Effector CD4-positive, alpha-beta T cell (primary cell): ENCODE results near the gene MYO9B.

Experiments
- DNase-seq: peaks from one replicate; pipeline ENCODE4 v3.0.0-alpha.2; 2020
- total RNA-seq: gene quantifications from one replicate; lab custom pipeline; 2026; lab: John Stamatoyannopoulos, UW

The MYO9B gene, protein sequence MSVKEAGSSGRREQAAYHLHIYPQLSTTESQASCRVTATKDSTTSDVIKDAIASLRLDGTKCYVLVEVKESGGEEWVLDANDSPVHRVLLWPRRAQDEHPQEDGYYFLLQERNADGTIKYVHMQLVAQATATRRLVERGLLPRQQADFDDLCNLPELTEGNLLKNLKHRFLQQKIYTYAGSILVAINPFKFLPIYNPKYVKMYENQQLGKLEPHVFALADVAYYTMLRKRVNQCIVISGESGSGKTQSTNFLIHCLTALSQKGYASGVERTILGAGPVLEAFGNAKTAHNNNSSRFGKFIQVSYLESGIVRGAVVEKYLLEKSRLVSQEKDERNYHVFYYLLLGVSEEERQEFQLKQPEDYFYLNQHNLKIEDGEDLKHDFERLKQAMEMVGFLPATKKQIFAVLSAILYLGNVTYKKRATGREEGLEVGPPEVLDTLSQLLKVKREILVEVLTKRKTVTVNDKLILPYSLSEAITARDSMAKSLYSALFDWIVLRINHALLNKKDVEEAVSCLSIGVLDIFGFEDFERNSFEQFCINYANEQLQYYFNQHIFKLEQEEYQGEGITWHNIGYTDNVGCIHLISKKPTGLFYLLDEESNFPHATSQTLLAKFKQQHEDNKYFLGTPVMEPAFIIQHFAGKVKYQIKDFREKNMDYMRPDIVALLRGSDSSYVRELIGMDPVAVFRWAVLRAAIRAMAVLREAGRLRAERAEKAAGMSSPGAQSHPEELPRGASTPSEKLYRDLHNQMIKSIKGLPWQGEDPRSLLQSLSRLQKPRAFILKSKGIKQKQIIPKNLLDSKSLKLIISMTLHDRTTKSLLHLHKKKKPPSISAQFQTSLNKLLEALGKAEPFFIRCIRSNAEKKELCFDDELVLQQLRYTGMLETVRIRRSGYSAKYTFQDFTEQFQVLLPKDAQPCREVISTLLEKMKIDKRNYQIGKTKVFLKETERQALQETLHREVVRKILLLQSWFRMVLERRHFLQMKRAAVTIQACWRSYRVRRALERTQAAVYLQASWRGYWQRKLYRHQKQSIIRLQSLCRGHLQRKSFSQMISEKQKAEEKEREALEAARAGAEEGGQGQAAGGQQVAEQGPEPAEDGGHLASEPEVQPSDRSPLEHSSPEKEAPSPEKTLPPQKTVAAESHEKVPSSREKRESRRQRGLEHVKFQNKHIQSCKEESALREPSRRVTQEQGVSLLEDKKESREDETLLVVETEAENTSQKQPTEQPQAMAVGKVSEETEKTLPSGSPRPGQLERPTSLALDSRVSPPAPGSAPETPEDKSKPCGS (N-terminal part only)
- 331 reads per million, percentile 96 among the genes with 10 or more reads in this experiment for total RNA-seq

DNA sequence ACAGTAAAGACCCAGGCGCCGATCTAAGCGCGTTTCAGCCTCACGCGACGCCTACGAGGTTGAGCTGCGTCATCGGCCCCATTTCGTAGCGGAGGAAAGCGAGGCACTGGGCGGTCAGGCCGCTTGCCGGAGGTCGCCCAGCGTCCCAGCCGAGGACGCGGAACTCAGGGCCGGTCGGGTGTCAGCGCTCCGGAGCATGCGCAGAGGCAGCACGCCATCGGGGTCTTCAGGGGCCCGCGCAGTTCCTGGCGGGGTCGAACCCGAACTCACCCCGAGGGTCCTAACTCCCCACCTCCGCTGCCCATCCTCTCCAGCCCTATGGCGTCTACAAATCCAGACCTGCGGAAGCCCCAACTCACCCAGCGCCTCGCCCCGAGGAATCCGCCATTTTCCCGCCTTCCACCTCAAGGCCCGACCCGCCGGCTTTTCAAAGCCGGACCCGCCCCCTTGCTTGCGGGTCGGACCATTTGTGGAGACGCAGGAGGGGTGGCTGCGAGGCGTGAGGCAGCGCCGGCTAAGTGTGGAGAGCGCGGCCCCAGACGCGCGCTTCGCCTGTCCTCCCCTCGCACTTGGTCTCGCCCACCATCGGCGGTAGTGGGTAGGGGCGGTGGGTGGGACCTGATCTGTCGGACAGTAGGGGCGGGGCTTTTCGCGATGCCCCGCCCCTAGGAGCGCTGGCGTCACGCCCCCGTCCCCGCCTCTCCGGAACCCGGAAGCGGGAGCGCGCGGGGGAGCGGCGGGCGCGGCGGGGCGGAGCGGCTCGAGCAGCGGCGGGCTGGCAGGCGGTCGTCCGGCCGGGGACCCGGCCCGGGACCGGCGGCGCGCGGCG, at the start of gene MYO9B, which contains the start of gene HAUS8:
TSS of gene MYO9B (plus strand) at position 743 of the 829 bp plus-strand sequence. CDS start 25,941 bp downstream, outside the sequence.
TSS of gene HAUS8 (minus strand) at position 418 of the 829 bp plus-strand sequence. CDS start at position 388, 30 bp downstream.
- DNase-seq = peak; percentile 99

DNA sequence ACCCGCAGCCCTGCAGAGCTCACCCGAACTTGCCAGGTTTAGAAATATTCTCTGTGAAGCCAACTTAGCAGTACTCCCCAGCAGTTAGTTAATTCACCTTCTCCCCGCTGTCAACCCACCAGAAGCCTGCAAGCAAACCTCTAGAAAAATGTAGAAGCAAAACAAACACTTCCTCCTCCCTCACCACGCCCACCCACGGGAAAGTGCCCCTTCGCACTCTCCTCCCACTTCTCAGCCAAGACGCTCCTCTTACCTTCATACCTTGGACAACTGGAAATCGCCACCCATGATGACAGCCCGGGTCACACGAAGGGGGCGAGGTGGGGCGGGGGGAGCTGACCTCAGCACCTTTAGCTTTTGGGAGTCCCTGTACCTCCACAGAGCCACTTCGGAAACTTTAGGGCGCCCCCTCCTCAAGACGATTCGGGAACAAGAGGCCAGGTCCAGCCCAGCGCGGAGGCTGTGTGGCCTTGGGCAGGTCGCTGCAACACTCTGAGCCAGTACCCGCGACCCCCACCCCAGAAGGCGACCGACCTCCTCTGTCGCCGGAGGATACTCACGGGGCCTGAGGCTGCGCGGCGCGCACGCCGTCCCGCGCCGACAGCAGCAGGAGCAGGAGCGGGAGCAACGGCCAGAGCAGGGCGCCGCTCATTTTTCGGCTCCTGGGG, 49.5 kb upstream of the MYO9B start:
- DNase-seq = no peak

DNA sequence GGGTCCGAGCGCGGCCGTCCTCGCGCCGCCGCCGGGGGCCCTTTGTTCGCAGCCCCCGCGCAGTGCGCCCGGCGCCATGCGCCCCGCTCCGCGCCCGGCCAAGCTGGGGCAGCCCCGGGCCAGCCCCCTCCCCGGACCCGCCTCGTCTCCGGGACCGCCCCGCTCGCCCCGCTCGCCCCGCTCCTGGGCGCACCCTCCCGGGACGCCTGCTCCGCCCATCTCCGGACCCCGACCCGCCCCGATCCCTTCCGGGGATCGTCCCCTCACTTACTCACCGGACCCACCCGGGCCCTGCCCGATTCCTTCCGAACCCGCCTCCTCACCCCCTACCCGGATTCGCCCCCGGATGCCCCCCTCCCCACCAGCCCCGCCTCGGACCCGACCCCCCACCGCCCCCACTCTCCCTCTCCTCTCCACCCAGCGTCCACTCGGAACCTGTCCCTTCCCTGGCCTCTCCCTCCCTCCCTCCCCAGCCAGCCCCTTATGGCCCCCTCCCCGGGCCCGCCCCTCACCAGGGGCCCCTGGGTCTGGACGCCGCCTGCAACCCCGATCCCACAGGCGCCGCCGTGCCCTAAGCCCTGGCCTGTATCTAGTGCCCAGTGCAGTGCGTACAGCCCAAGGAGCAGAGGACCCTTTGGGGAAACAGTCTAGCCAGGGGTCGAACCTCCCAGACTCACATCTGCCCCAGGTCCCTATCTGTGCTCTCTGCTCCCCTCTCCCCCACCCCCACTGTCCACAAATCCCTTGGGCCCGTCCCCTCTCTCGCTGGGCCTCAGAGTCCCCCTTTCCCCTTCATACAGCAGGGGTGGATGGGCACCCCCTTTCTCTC, 48.7 kb upstream of the MYO9B start, which contains the start of gene CPAMD8:
TSS of gene CPAMD8 (minus strand) at position 105 of the 829 bp plus-strand sequence. CDS start 168 bp downstream, outside the sequence.
- no peak for DNase-seq

DNA sequence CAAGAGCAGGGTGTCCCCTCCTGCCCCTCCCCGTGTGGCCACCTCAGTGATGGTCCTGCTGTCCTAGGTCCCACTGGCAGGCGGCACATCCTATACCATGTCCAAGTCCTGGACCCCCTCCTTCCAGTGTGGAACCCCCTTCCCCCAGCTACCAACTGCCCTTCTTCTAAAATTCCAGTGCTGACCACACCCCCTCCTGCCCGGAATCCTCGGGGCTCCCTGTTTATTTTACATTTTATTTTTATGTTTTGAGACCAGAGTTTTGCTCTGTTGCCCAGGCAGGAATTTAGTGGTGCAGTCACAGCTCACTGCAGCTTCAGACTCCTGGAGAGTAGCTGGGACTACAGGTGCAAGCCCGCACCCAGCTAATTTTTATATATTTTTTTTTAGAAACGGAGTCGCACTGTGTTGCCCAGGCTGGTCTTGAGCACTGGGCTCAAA, 48.0 kb upstream of the MYO9B start:
- no peak for DNase-seq

DNA sequence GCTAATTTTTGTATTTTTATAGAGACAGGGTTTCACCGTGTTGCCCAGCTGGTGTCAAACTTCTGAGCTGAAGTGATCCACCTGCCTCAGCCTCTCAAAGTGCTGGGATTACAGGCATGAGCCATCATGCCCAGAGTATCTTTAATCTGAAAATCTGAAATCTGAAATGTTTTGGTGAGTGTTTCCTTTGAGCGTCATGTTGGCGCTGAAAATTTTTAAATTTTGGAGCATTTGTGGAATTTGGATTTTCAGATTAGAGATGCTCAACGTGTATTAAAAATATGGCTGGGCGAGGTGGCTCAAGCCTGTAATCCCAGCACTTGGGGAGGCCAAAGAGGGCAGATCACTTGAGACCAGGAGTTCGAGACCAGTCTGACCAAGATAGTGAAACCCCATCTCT, 43.8 kb upstream of the MYO9B start:
- DNase-seq = no peak

DNA sequence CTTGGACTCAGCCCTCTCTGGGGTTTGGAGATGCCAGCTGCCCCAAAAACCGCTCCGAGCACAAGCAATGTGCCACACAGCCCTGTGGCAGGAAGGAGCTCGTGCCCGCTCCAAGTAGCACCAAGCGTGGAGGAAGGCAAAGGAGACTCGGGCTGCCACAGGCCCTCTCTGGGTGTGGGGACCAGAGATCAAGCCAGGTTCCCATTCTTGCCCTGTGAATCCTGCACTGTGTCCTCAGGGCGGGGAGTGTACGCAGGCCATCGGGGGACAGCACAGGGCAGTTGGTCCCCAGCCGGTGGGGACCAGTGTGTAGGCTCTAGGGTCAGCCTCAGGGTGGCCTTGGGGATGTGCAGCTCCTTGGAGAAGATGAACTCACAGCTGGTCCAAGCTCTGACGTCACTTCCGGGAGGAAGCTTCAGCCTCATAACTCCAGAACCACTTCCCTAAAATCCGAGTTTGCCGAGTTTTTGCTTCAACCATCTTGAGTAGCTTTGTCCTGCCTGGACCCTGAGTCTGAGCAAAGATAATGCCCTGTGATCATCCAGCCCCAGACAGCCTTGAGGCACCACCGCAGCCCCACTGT, 39.6 kb upstream of the MYO9B start:
- no peak for DNase-seq

GRCh38 chr19:17036640-17037039, 38.9 kb upstream of the MYO9B start:
- DNase-seq = no peak

DNA sequence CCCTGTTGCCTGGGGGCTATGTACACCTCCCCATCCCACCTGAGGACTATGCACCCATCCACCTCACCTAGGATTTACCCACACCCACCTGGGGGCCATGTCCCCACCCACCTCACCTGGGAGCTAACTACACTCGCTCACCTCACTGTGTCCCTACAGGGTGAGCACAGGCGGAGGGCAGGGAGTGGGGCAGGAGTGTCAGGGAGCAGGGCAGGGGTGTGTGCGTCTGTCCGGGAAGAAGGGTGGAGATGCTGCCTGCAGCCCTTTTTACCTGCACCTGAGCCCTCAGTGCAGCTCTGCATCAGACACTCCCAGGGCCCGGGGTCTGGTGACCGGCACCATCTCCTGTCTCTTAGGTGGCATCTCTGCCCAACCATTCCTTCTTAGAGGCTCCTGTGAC, 38.4 kb upstream of the MYO9B start:
- no peak for DNase-seq

GRCh38 chr19:17037966-17038500, 37.5 kb upstream of the MYO9B start:
- DNase-seq = no peak

GRCh38 chr19:17041976-17042375, 33.6 kb upstream of the MYO9B start:
- DNase-seq = no peak

DNA sequence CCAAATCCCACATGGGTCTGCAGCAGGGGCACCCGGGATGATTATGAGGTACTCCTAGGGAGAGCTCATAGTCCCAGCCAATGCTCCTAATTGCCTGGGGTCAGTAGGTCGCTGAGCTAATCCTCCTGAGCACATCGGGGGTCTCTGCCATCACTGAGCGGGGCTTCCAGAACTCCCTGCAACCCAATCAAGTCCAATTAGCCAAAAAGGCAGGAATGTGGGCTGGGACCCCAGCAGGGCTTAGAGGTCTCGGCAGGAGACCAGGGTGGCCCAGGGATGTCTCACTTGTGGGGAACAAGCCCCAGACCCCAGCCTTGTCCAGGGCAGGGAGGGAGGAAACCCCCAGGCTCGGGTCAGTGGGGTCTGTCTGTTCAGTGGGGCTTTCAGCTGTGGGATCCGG, 31.8 kb upstream of the MYO9B start:
- no peak for DNase-seq

DNA sequence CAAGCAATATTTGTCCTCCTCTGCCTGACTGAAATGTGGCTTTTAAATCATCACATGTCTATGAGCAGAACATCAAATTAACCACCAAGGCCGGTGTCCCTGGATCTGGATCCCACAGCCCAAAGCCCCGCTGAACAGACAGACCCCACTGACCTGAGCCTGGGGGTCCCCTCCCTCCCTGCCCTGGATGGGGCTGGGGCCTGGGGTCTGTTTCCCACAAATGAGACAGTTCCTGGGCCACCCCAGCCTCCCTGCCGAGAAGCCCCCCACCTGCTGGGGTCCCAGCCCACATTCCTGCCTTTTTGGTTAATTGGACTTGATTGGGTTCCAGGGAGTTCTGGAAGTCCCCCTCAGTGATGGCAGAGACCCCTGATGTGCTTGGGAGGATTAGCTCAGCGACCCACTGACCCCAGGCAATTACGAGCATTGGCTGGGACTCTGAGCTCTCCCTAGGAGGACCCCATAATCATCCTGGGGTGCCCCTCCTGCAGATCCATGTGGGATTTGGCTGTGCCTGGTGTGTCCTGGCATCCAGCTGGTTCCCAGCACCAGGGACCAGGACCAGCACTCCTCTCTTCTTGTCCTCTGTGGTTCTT, 29.6 kb upstream of the MYO9B start:
- no peak for DNase-seq

GRCh38 chr19:17048885-17049453, 26.6 kb upstream of the MYO9B start:
- DNase-seq = no peak

DNA sequence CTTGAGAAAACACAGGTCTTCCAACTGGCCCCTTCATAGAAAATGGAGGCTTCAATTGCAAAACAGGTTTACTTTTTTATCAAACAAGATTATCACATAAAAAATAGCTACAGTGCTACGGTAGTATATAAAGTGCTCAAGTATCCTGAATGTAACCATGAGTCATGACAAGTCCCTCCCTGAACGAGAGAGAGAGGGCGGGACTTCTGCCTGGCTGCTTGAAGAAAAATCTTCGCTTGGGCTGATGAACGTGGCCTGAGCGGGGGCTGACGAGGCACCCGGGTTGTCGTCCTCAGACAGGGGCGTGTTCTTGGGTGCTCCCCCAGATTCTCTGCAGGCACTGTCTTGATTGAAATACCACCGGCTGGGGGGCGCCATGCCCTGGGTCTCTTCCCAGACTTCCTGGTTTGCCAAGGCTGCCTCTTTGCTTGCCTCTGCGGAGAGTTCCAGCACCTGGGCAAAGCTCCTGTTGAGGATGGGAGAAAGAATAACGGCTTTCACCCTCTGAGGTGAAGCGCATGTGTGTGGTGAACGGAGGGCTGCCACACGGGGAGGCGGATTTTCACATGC, 25.8 kb upstream of the MYO9B start:
- DNase-seq = no peak

DNA sequence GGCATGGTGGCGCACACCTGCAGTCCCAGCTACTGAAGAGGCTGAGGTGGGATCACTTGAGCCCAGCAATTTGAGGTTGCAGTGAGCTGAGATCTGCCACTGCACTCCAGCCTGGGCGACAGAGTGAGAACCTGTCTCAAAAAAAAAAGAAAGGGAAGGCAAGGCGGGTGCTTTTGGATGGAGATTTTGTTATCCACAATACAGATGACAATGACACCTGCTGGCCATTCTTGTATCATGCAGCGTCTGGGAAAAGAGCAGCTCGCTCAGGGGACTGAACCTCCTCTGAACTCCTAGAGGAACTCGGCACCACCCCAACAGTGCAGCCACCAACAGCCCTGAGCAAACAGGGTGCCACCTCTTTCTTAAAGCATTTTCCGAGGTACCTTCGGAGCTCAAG, 23.1 kb upstream of the MYO9B start:
- DNase-seq = no peak

DNA sequence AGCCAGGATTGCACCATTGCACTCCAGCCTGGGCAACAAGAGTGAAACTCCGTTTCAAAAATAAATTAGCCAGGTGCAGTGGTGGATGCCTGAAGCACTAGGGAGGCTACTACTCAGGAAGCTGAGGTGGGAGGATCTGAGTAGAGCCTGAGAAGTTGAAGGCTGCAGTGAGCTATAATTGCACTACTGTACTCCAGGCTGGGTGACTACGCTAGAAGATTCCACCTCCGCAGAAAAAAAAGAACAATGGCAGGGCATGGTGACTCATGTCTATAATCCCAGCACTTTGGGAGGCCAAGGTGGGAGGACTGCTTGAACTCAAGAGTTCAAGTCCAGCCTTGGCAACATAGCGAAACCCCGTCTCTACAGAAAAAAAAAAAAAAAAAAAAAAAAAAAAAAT, 20.8 kb upstream of the MYO9B start:
- DNase-seq = no peak

- no peak for DNase-seq
These were observed 19.9 kb upstream of the MYO9B start for GRCh38 chr19:17055636-17056035.

DNA sequence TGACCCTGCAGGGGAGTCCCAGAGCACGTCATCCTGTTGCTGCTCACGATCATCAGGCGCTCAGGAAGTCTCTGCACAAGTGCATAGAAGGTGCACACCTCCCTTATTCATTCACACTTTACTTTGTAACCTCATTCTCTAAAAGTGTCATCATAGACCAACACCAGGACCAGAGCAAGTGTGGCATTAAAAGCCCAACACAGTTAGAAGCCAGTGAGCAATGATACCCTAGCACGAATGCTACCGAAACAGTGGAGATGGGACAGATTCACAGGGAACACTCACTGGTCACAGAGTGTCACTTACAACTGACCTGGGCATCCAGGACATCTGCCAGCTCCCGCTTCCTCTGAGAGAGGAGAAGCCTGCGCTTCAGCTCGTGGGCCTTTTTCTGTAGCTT, 17.3 kb upstream of the MYO9B start:
- DNase-seq = no peak
